H1 (cell line): ENCODE results near the gene SPPL3. TPM values are rescaled to one million over a fixed set of nuclear protein-coding genes. Genes with fewer than 3 reads are reported as not detected.

Experiments
- KDM4A ChIP-seq: IDR thresholded peaks from one replicate; pipeline ENCODE4 v1.7.1; 2012; ENCODE audit warnings: low read depth, mild to moderate bottlenecking, moderate library complexity, low read length, inconsistent platforms; ENCODE audit not compliant: severe bottlenecking
- MAFK ChIP-seq: IDR thresholded peaks from 2 replicates; pipeline ENCODE4 v1.6.1; 2012; ENCODE audit warnings: low read depth, mild to moderate bottlenecking, improper control_type of control experiment, low read length
- SP2 ChIP-seq: IDR thresholded peaks from 2 replicates; pipeline ENCODE4 v1.6.1; 2012; ENCODE audit warnings: mild to moderate bottlenecking, low read length, inconsistent platforms
- polyA plus RNA-seq, 7 experiments: library from polyadenylated mRNA; depleted of rRNA in 3 of 7; stranded (reverse) in 5 of 7; unstranded in 2 of 7; fragments of >200 nt in 5 of 7; fragments of 200-250 nt in 2 of 7; gene quantifications; 1 replicate in 5 of 7; 2 replicates in 1 of 7; 4 replicates in 1 of 7; pipeline versions ENCODE4 v1.2.1 to v1.2.3, GENCODE V29; 2011 to 2013; ENCODE audit warnings: missing spikeins in 2 of 7, mixed read lengths in 2 of 7
- total RNA-seq: library from RNA; stranded (reverse); fragmentation: NEBNext Ultra II Directional; extraction: Animal tissue kit (Norgen Biotek cat#: 25700); gene quantifications from 2 replicates; pipeline ENCODE4 v1.2.1, GENCODE V29; 2021

The SPPL3 gene
- total and polyA plus RNA-seq, 2 of the 8 experiments (the other 6 are each of a cell fraction or from before 2014, with no cell fraction given) = 27.3 to 48.4 TPM

DNA sequence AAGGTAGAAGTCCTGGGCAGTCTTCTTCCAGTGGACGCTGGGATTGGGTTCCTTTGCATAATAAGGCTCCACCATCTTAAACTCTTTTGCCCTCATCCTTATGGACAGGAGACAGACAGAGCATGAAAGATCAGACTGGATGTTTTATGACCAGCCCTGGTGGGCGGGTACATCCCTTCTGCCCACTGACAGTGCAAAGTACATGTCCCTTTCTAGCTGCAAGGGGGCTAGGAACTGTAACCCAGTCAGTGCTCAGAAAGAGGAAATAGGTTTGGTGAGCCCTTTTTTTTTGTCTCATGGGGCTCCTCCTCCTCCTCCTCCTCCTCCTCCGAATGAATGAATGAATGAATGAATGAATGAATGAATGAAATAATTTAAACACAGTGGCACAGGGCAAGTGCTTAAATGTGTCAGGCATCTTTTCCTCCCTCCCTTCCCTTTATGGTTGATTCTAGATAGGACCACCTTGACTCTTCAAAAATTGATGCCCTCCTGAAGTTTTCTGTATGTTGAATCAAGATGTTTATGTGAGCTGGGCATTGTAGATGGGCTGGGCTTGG lies 37.8 kb upstream of the SPPL3 start (continued):
- TF ChIP-seq SP2 (no peak), MAFK (no peak), KDM4A (no peak)
